ENCODE measurements around the gene RUNDC3A.
A peak's percentile ranks its signal among the peaks of the same experiment; 100 is the strongest.

Gene RUNDC3A

GRCh38 chr17:44348234-44348987, 40.0 kb downstream of the RUNDC3A start:
- Mint-ChIP-seq H3K27ac (peak overlapping the region; percentile 98), H3K9me3 (no peaks in the 10 kb centered on the region), H3K4me3 (peak overlapping the region; percentile 67), H3K4me1 (ENCODE audit: low read depth) (peaks cover 96% of the 10 kb centered on the region), H3K36me3 (ENCODE audit: low read depth) (peaks cover 68% of the 10 kb centered on the region), H3K27me3 (no peaks in the 10 kb centered on the region)
- intact Hi-C loops (cut with micrococcal nuclease) = loop anchor here (5.0 kb wide), 1 partner anchor 131 kb away; the partner anchor contains the start of gene UBTF

- intact Hi-C loops (cut with micrococcal nuclease) = loop anchor here (5.0 kb wide), 1 partner anchor 132 kb away; the partner anchor contains the start of gene UBTF
- Mint-ChIP-seq H3K4me3 (peak overlapping the region; percentile 67), H3K4me1 (ENCODE audit: low read depth) (peaks cover 91% of the 10 kb centered on the region), H3K27ac (peak overlapping the region; percentile 98), H3K9me3 (no peaks in the 10 kb centered on the region), H3K36me3 (ENCODE audit: low read depth) (peaks cover 69% of the 10 kb centered on the region), H3K27me3 (no peaks in the 10 kb centered on the region)
Measured at GRCh38 chr17:44348988-44349364, 40.6 kb downstream of the RUNDC3A start.

DNA sequence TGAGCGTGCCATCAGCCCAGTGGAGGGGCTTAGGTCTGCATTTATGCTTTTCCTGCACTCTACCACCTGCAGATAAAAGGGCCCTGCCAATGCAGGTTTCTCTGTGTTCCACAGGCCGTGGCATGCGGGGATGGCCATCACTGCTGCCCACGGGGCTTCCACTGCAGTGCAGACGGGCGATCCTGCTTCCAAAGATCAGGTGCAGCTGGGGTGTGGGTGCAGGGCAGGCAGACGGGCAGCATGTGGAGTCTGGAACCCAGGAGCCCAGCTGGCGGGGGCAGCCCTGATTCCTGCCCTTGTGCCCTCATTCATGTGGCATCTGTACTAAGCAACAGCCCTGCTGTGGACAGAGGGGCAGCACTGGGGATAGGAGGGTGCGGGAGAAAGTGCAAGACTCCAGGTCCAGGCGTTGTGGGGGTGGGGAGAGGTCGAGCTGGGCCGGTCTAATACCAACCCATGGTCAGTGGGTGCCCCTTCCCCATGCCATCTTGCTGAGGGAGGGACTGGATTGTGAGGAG, 41.2 kb downstream of the RUNDC3A start:
- Mint-ChIP-seq H3K4me1 (ENCODE audit: low read depth) (peaks cover 89% of the 10 kb centered on the region), H3K27me3 (peaks cover 2% of the 10 kb centered on the region), H3K4me3 (no peak overlapping the region), H3K36me3 (ENCODE audit: low read depth) (peaks cover 69% of the 10 kb centered on the region), H3K27ac (peak overlapping the region; percentile 68), H3K9me3 (no peaks in the 10 kb centered on the region)
- intact Hi-C loops (cut with micrococcal nuclease) = loop anchor here (5.0 kb wide), 1 partner anchor 132 kb away; the partner anchor contains the start of gene UBTF

GRCh38 chr17:44350733-44351226, 42.4 kb downstream of the RUNDC3A start:
- Mint-ChIP-seq H3K36me3 (ENCODE audit: low read depth) (peaks cover 61% of the 10 kb centered on the region), H3K4me3 (no peak overlapping the region), H3K4me1 (ENCODE audit: low read depth) (peaks cover 79% of the 10 kb centered on the region), H3K27ac (no peak overlapping the region), H3K27me3 (peaks cover 12% of the 10 kb centered on the region), H3K9me3 (no peaks in the 10 kb centered on the region)
- intact Hi-C loops (cut with micrococcal nuclease) = no loop called here

DNA sequence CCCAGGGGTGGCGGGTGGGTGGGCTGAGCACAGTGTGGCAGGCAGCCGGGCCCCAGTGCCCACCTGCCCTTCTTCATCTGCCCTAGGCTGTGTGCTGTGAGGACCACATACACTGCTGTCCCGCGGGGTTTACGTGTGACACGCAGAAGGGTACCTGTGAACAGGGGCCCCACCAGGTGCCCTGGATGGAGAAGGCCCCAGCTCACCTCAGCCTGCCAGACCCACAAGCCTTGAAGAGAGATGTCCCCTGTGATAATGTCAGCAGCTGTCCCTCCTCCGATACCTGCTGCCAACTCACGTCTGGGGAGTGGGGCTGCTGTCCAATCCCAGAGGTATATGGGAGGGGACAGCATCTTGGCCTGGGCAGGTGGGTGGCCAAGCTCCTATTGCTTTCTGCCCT, 43.1 kb downstream of the RUNDC3A start:
- Mint-ChIP-seq H3K27ac (no peak overlapping the region), H3K4me1 (ENCODE audit: low read depth) (peaks cover 72% of the 10 kb centered on the region), H3K27me3 (peaks cover 19% of the 10 kb centered on the region), H3K4me3 (no peak overlapping the region), H3K36me3 (ENCODE audit: low read depth) (peaks cover 54% of the 10 kb centered on the region), H3K9me3 (no peaks in the 10 kb centered on the region)
- intact Hi-C loops (cut with micrococcal nuclease) = no loop called here

- intact Hi-C loops (cut with micrococcal nuclease) = no loop called here
- H3K9me3 Mint-ChIP-seq = no peaks in the 10 kb centered on the region
- peaks cover 53% of the 10 kb centered on the region for H3K36me3 Mint-ChIP-seq (ENCODE audit: low read depth)
- H3K4me3 Mint-ChIP-seq = no peak overlapping the region
- no peak overlapping the region for H3K27ac Mint-ChIP-seq
- peaks cover 65% of the 10 kb centered on the region for H3K4me1 Mint-ChIP-seq (ENCODE audit: low read depth)
- peaks cover 19% of the 10 kb centered on the region for H3K27me3 Mint-ChIP-seq
Measured at GRCh38 chr17:44351961-44352827, 43.8 kb downstream of the RUNDC3A start.

GRCh38 chr17:44352828-44353671, 44.6 kb downstream of the RUNDC3A start:
- intact Hi-C loops (cut with micrococcal nuclease) = no loop called here
- peak overlapping the region; percentile 45 for H3K4me3 Mint-ChIP-seq
- H3K4me1 Mint-ChIP-seq (ENCODE audit: low read depth) = peaks cover 56% of the 10 kb centered on the region
- H3K36me3 Mint-ChIP-seq (ENCODE audit: low read depth) = peaks cover 53% of the 10 kb centered on the region
- H3K27ac Mint-ChIP-seq = peak overlapping the region; percentile 56
- H3K9me3 Mint-ChIP-seq = no peaks in the 10 kb centered on the region
- H3K27me3 Mint-ChIP-seq = peaks cover 21% of the 10 kb centered on the region

- H3K27me3 Mint-ChIP-seq = peaks cover 27% of the 10 kb centered on the region
- intact Hi-C loops (cut with micrococcal nuclease) = no loop called here
- H3K36me3 Mint-ChIP-seq (ENCODE audit: low read depth) = peaks cover 47% of the 10 kb centered on the region
- no peak overlapping the region for H3K27ac Mint-ChIP-seq
- H3K4me3 Mint-ChIP-seq = peak overlapping the region; percentile 57
- H3K9me3 Mint-ChIP-seq = no peaks in the 10 kb centered on the region
- H3K4me1 Mint-ChIP-seq (ENCODE audit: low read depth) = peaks cover 49% of the 10 kb centered on the region
Measured at GRCh38 chr17:44353672-44354331, 45.4 kb downstream of the RUNDC3A start.

DNA sequence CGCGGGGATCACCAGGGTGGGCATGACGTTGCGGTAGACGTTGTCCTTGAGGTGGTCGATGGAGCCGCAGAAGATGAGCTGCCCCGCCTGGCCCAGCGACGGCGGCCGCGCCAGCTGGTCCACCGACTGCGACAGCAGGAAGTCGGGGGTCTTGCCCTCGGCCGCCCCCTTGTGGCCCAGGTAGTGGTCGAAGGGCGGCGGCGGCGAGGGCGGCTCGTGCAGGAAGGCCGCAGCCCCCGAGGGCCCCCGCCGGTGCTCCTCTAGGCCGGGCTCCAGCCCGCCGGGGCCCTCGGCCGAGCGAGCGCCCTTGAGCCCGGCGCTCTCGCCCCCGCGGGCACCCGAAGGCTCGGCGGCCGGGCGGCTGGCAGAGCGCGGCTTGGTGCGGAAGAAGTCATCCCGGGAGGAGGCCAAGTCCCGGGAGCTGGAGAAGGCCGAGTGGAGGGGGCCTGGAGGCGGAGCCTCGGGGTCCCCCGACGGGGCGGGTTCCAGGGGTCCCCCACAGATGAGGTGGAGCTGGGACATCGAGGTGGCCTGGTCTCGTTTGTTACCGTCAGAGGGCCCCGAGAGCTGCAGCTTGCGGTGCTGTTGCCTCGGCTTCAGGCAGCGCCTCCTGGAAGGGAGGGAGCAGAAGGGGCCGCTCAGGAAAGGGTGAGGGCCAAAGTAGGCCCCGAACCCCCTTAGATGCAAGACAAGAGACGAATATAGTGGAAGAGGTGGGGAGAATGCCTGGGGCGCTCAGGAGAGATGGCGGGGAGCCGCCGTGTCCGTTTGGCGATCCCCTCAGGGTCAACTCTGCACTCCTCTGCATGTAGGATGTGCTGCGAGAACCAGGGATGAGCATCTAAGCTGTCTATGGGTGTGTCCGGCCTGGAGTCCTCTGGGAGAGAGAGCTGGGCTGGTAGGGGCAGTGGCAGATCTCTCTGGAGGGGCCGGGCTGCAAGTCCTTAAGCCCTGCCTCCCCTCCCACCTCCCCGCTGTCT, 46.5 kb downstream of the RUNDC3A start:
- Mint-ChIP-seq H3K27me3 (peaks cover 35% of the 10 kb centered on the region), H3K27ac (no peak overlapping the region), H3K36me3 (ENCODE audit: low read depth) (peaks cover 36% of the 10 kb centered on the region), H3K9me3 (no peaks in the 10 kb centered on the region), H3K4me1 (ENCODE audit: low read depth) (peaks cover 38% of the 10 kb centered on the region), H3K4me3 (peak overlapping the region; percentile 32)
- intact Hi-C loops (cut with micrococcal nuclease) = no loop called here

GRCh38 chr17:44355642-44356099, 47.3 kb downstream of the RUNDC3A start:
- peaks cover 30% of the 10 kb centered on the region for H3K4me1 Mint-ChIP-seq (ENCODE audit: low read depth)
- intact Hi-C loops (cut with micrococcal nuclease) = no loop called here
- H3K27ac Mint-ChIP-seq = no peak overlapping the region
- no peak overlapping the region for H3K4me3 Mint-ChIP-seq
- H3K27me3 Mint-ChIP-seq = peaks cover 41% of the 10 kb centered on the region
- H3K9me3 Mint-ChIP-seq = no peaks in the 10 kb centered on the region
- H3K36me3 Mint-ChIP-seq (ENCODE audit: low read depth) = peaks cover 28% of the 10 kb centered on the region

DNA sequence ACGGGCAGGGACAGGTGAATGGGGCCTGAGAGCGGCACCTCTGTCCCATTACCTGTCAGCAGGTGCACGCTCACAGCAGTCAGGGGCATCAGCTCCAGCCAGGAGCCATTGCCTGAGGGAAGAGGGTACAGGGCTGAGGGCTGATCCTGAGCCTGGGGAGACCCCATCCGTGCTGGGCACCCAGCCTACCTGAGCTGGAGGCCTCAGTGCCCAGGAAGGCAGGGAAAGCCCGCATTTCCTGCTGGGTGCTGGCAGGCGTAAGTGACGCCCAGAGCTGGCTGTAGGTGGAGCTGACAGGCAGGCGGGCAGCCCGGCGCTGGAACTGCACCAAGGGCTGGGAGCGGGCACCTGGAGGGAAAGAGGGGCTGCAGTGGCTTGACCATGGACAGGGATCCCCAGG, 47.8 kb downstream of the RUNDC3A start:
- H3K27ac Mint-ChIP-seq = no peak overlapping the region
- peaks cover 47% of the 10 kb centered on the region for H3K27me3 Mint-ChIP-seq
- H3K36me3 Mint-ChIP-seq (ENCODE audit: low read depth) = peaks cover 22% of the 10 kb centered on the region
- intact Hi-C loops (cut with micrococcal nuclease) = no loop called here
- no peak overlapping the region for H3K4me3 Mint-ChIP-seq
- peaks cover 25% of the 10 kb centered on the region for H3K4me1 Mint-ChIP-seq (ENCODE audit: low read depth)
- no peaks in the 10 kb centered on the region for H3K9me3 Mint-ChIP-seq

DNA sequence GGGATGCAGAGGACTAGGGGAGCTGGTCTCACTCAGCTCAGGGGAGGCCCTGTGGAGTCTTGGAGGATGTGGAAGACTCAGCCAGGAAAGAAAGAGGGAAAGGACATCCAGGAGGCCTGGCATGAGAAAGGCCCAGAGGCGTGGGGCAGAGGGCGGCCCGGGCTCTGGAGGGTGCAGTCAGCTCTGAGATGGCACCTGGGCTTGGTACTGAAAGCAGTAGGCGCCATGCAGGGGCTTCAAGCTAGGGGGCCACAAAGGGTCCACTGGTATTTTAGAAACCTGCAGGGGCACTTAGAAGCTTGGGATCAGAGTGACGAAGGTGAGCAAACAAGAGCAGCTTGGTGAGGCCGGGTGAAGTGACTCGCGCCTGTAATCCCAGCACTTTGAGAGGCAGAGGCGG, 49.7 kb downstream of the RUNDC3A start:
- Mint-ChIP-seq H3K4me3 (no peak overlapping the region), H3K4me1 (ENCODE audit: low read depth) (peaks cover 8% of the 10 kb centered on the region), H3K27me3 (peaks cover 65% of the 10 kb centered on the region), H3K36me3 (ENCODE audit: low read depth) (peaks cover 4% of the 10 kb centered on the region), H3K27ac (no peak overlapping the region), H3K9me3 (no peaks in the 10 kb centered on the region)
- intact Hi-C loops (cut with micrococcal nuclease) = no loop called here
